KMS-11 (cell line): ENCODE data around the gene TMEM183A.

Source experiments
- H2AFZ ChIP-seq: fragments of 200-600 bp; sonication (generic); 2 replicates; pipeline ENCODE4 v1.6.1; 2016; ENCODE audit warnings: antibody characterized with exemption, mixed run types, low read depth
- H3K27ac ChIP-seq: fragments of 200-600 bp; sonication (generic); 2 replicates; pipeline ENCODE4 v1.6.1; 2016; ENCODE audit warnings: mild to moderate bottlenecking, mixed run types
- H3K27me3 ChIP-seq: fragments of 200-600 bp; sonication (generic); 2 replicates; pipeline ENCODE4 v1.6.1; 2017; ENCODE audit warnings: mild to moderate bottlenecking, low read depth, mixed run types, moderate library complexity; ENCODE audit not compliant: insufficient read depth
- H3K36me3 ChIP-seq: fragments of 200-600 bp; sonication (generic); 2 replicates; pipeline ENCODE4 v1.6.1; 2017; ENCODE audit warnings: mild to moderate bottlenecking, mixed run types; ENCODE audit not compliant: insufficient read depth
- H3K4me1 ChIP-seq: fragments of 200-600 bp; sonication (generic); 2 replicates; pipeline ENCODE4 v1.6.1; 2016; ENCODE audit warnings: mild to moderate bottlenecking, low read depth, mixed run types; ENCODE audit not compliant: poor library complexity, severe bottlenecking
- H3K4me2 ChIP-seq: fragments of 200-600 bp; sonication (generic); 2 replicates; pipeline ENCODE4 v1.7.0; 2016; ENCODE audit warnings: mild to moderate bottlenecking, mixed run types
- H3K4me3 ChIP-seq: fragments of 200-600 bp; sonication (generic); IDR thresholded peaks from 2 replicates; pipeline ENCODE4 v1.6.1; 2017; ENCODE audit warnings: low read depth, low read length, mixed read lengths; ENCODE audit not compliant: insufficient read depth
- H3K79me2 ChIP-seq: fragments of 200-600 bp; sonication (generic); 2 replicates; pipeline ENCODE4 v1.6.1; 2016; ENCODE audit warnings: low read depth, mixed run types; ENCODE audit not compliant: insufficient read depth
- H3K9ac ChIP-seq: fragments of 200-600 bp; sonication (generic); 2 replicates; pipeline ENCODE4 v1.6.1; 2016; ENCODE audit warnings: mild to moderate bottlenecking, mixed run types
- H4K20me1 ChIP-seq: fragments of 200-600 bp; sonication (generic); 2 replicates; pipeline ENCODE4 v1.6.1; 2016; ENCODE audit warnings: mild to moderate bottlenecking, mixed run types; ENCODE audit not compliant: insufficient read depth
- TF ChIP-seq, protein P1 (sequence below): fragments of 200-600 bp; sonication (generic); conservative IDR thresholded peaks from 2 replicates; pipeline ENCODE4 v1.6.1; 2017; ENCODE audit warnings: low read depth, mild to moderate bottlenecking, antibody characterized with exemption, low read length, moderate library complexity, mixed read lengths

TMEM183A gene

DNA sequence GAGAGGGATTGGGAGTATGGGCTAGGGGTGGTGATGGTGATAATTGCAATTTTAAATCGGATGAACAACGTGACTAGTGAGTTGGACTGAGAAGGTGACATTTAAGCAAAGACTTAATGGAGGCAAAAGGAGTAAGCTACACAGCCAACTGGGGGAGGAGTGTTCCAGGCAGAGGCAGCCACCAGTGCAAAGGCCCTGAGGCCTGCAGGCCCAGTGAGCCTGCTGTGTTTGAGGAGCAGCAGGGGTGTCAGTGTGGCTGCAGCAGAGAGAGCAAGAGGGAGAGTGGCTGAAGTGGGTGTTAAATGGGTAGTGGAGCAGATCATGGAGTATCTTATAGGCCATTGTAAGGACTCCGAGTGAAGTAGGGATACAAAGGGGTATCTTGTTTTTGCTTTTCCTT, 59.8 kb downstream of the TMEM183A start:
- Histone ChIP-seq H3K36me3 (no peaks in the 10 kb centered on the region), H3K4me1 (no peaks in the 10 kb centered on the region), H3K27me3 (no peaks in the 10 kb centered on the region), H2AFZ (no peak overlapping the region), H3K4me3 (no peak overlapping the region), H3K9ac (no peak overlapping the region), H4K20me1 (no peaks in the 10 kb centered on the region), H3K27ac (no peak overlapping the region), H3K4me2 (no peak overlapping the region), H3K79me2 (no peaks in the 10 kb centered on the region)
- TF ChIP-seq, protein P1, sequence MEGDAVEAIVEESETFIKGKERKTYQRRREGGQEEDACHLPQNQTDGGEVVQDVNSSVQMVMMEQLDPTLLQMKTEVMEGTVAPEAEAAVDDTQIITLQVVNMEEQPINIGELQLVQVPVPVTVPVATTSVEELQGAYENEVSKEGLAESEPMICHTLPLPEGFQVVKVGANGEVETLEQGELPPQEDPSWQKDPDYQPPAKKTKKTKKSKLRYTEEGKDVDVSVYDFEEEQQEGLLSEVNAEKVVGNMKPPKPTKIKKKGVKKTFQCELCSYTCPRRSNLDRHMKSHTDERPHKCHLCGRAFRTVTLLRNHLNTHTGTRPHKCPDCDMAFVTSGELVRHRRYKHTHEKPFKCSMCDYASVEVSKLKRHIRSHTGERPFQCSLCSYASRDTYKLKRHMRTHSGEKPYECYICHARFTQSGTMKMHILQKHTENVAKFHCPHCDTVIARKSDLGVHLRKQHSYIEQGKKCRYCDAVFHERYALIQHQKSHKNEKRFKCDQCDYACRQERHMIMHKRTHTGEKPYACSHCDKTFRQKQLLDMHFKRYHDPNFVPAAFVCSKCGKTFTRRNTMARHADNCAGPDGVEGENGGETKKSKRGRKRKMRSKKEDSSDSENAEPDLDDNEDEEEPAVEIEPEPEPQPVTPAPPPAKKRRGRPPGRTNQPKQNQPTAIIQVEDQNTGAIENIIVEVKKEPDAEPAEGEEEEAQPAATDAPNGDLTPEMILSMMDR, result no peak

DNA sequence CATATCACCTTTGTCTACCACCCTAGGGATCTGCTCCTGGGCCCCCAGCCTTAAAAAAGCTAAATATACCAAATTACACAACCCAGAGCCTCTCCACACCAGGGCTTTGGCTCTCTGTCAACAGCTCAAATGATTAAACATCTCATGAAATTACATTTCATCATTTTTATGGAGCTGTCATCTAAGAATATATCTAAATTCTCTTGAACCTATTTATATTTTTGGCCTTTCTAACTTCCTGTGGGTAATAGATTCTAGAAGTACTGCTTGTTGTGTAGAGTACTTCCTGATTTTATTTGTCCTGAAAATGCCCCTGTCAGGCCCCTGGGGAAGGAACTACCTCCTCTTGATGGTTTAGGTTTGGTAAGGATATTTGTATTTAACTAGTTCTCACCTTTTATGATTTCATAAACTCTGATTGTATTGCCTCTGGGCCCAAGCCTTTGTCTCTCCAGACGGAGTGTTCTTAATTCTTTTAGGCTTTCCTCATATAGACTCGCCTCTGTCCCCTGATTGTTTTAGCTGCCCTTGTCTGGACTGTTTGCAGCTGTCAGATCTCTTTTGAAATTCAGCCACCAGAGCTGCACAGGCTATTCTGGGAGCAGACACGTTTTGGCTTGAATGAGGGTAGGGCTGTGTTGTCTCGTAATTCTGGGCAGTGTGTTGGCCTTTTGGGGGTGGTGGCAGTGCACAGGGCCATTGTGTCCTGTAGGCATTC, 62.0 kb downstream of the TMEM183A start:
- H4K20me1 ChIP-seq, result no peaks in the 10 kb centered on the region
- no peak overlapping the region for H3K27ac ChIP-seq
- H3K4me1 ChIP-seq, result no peaks in the 10 kb centered on the region
- H3K4me2 ChIP-seq, result no peak overlapping the region
- no peak overlapping the region for H2AFZ ChIP-seq
- H3K9ac ChIP-seq, result no peak overlapping the region
- H3K27me3 ChIP-seq, result no peaks in the 10 kb centered on the region
- no peaks in the 10 kb centered on the region for H3K79me2 ChIP-seq
- TF ChIP-seq, protein P1, result no peak
- H3K4me3 ChIP-seq, result no peak overlapping the region
- H3K36me3 ChIP-seq, result no peaks in the 10 kb centered on the region

DNA sequence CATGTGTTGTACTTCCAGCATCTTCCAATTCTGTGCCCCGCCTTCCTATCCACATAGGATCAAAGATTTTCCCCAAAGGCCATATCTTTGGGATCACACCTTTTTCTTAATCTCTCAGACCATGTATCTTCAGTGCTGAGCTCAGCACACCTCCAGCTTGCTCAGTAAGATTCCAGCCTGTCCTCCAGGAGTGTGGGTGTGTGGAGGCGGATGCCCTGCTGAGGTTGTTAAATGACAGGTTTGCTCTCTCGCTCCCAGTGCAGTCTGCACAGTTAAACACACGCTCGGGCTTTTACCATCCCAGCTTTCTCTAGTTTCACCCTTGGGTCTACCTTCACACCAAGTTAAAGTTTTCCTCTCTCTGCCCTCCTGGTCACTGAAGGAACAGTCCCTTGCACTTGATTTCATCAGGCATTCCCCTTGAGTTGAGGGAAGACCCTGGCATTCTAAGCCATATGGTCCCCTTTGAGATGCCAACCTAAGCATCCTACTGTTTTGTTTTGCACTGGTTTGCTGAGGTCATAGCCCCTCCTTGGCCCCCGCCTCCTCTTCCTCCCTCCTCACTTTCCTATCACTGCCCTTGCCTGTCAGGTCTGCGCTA, 64.9 kb downstream of the TMEM183A start:
- Histone ChIP-seq H3K27me3 (no peaks in the 10 kb centered on the region), H3K27ac (no peak overlapping the region), H2AFZ (no peak overlapping the region), H3K36me3 (no peaks in the 10 kb centered on the region), H3K4me2 (no peak overlapping the region), H3K79me2 (no peaks in the 10 kb centered on the region), H3K4me1 (no peaks in the 10 kb centered on the region), H3K4me3 (no peak overlapping the region), H3K9ac (no peak overlapping the region), H4K20me1 (no peaks in the 10 kb centered on the region)
- TF ChIP-seq, protein P1, result no peak

DNA sequence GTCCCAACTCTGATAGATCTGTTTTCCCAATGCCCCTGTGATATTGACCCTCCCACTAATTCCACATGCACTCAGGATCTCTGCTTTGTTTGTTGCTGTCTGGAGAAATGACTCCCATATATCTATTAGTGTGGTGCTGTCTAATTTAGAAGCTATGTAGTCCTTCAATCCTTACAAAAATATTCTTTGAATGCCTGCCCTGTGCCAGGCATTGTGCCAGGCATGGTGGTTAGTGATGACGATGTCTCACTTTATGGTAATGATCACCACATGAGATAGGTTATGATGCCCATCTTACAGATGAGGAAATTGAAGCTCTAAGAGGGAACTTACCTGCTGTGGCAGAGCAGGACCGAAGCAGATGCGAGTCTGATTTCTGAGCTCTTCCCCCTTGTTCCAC, 65.7 kb downstream of the TMEM183A start:
- Histone ChIP-seq H3K4me3 (no peak overlapping the region), H3K36me3 (no peaks in the 10 kb centered on the region), H3K27me3 (no peaks in the 10 kb centered on the region), H3K4me1 (no peaks in the 10 kb centered on the region), H3K9ac (no peak overlapping the region), H3K4me2 (no peak overlapping the region), H3K79me2 (no peaks in the 10 kb centered on the region), H3K27ac (no peak overlapping the region), H4K20me1 (no peaks in the 10 kb centered on the region), H2AFZ (no peak overlapping the region)
- TF ChIP-seq, protein P1, result no peak
